ENCODE measurements around the gene TNFRSF18.

DNA sequence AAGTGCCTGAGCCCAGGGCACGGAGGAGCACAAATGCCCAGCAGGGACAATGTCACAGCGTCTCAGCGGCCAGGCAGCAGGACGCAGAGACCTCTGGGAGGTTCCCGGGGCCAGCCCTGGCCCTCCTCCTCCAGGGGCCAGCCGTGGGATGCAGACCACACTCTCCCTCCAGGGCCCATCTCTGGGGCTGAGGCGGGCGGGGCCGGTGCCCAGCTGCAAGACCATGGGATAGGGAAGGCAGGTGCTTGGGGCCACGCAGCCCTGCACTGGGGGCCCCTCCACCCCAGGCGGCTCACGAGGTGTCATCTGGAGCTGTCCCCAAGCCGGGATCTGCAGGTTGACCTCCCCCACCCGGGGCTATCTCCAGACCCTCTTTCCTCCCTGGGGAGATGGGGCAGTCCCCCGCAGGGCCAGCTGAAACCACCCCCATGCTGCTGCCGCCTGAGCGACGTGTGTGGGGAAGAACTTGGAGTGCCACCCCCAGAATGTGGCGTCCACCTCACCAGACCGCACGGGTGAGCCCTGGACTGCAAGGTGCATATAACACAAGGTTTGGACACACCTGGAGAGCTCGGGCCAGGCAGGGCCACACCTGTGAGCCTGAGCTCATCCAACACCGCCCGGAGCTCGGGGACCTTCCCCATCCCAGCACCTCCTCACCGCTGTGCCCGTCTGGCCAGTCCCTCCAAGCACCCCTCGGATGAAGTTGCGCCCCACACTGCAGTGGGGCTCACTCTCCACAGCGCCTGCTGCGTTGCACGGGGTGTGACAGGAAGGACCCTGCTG is 36.8 kb downstream of the TNFRSF18 start:
- TF ChIP-seq POLR2A (IDR thresholded peaks at IDR 0.05; ENCODE audit: low read length), result no peak
- no peak for TF ChIP-seq CTCF (IDR thresholded peaks at IDR 0.05)
- no peak for TF ChIP-seq MYC (IDR thresholded peaks at IDR 0.05; ENCODE audit: borderline replicate concordance, low read length)
